H1 (cell line): ENCODE measurements around the gene MEI1. TPM values are rescaled to one million over a fixed set of nuclear protein-coding genes. Genes with fewer than 3 reads are reported as not detected.

Source experiments
- CTCF ChIA-PET: fragments of 300-600 bp; sonication (Branson Sonifier 250); formaldehyde crosslinking; loops from one replicate; lab custom pipeline; 2021; ENCODE audit not compliant: partially characterized antibody; lab: Charles Lee
- POLR2A ChIA-PET: fragments of 300-600 bp; sonication (Branson Sonifier 250); formaldehyde crosslinking; loops from one replicate; lab custom pipeline; 2021; ENCODE audit warnings: inconsistent platforms; ENCODE audit not compliant: partially characterized antibody; lab: Charles Lee
- DNase-seq, 2 experiments: peaks; one replicate each; pipeline versions ENCODE4 v3.0.0 to v3.0.0-alpha.2; 2010 to 2022; ENCODE audit warnings: low spot score in 2 of 2, low read depth in 1 of 2, mixed read lengths in 1 of 2
- FAIRE-seq: peaks from 2 replicates; lab custom pipeline; 2011; peaks lifted over from hg19 to GRCh38; lab: Jason Lieb, UNC
- H2AFZ ChIP-seq: 2 replicates; pipeline ENCODE4 v1.8.1; 2012; ENCODE audit warnings: low read length, inconsistent platforms
- H2AK5ac ChIP-seq: 2 replicates; pipeline ENCODE4 v1.6.1; 2013; ENCODE audit warnings: low read depth, low read length
- H2BK120ac ChIP-seq: replicated peaks from 2 replicates; pipeline ENCODE3; 2013; ENCODE audit warnings: low read depth, low read length, inconsistent platforms
- H2BK12ac ChIP-seq: 2 replicates; pipeline ENCODE4 v1.6.1; 2013; ENCODE audit warnings: low read depth, low read length
- H2BK15ac ChIP-seq: 2 replicates; pipeline ENCODE4 v1.6.1; 2013; ENCODE audit warnings: low read length
- H2BK20ac ChIP-seq: 2 replicates; pipeline ENCODE4 v1.6.1; 2013; ENCODE audit warnings: low read length
- H2BK5ac ChIP-seq: 2 replicates; pipeline ENCODE4 v1.6.1; 2013; ENCODE audit warnings: low read depth, low read length
- H3K14ac ChIP-seq: 2 replicates; pipeline ENCODE4 v1.6.1; 2013; ENCODE audit warnings: inconsistent platforms; ENCODE audit not compliant: insufficient read length
- H3K18ac ChIP-seq: 2 replicates; pipeline ENCODE4 v1.6.1; 2013; ENCODE audit warnings: low read length; ENCODE audit errors: extremely low read depth
- H3K23ac ChIP-seq: 2 replicates; pipeline ENCODE4 v1.6.1; 2013; ENCODE audit warnings: inconsistent platforms; ENCODE audit not compliant: insufficient read length
- H3K23me2 ChIP-seq: 2 replicates; pipeline ENCODE4 v1.6.1; 2013; ENCODE audit warnings: low read depth, low read length
- H3K27ac ChIP-seq: 2 replicates; pipeline ENCODE4 v1.6.1; 2011; ENCODE audit warnings: low read depth, low read length, inconsistent platforms
- H3K27me3 ChIP-seq, 4 experiments: replicated peaks in 1 of 4; 1 replicate in 1 of 4; 2 replicates in 3 of 4; pipeline versions ENCODE4 v1.6.1 to v1.8.1; 2011 to 2013; ENCODE audit warnings: low read length in 3 of 4, mild to moderate bottlenecking in 3 of 4, inconsistent platforms in 2 of 4, mixed read lengths in 2 of 4, moderate library complexity in 1 of 4; ENCODE audit not compliant: control insufficient read depth in 3 of 4, insufficient read depth in 3 of 4; ENCODE audit errors: extremely low read depth in 1 of 4
- H3K36me3 ChIP-seq, 4 experiments: 2 replicates each; pipeline versions ENCODE4 v1.6.1 to v1.8.1; 2011 to 2013; ENCODE audit warnings: mild to moderate bottlenecking in 4 of 4, low read length in 3 of 4, moderate library complexity in 2 of 4, control low read depth in 1 of 4, inconsistent platforms in 1 of 4; ENCODE audit not compliant: insufficient read depth in 4 of 4, control insufficient read depth in 2 of 4
- H3K4ac ChIP-seq: replicated peaks from 2 replicates; pipeline ENCODE3; 2013; ENCODE audit warnings: low read length, low read depth, mixed read lengths, inconsistent platforms; ENCODE audit not compliant: insufficient read length
- H3K4me1 ChIP-seq, 4 experiments: replicated peaks in 1 of 4; 1 replicate in 1 of 4; 2 replicates in 3 of 4; pipeline versions ENCODE4 v1.6.1 to v1.8.1; 2011 to 2013; ENCODE audit warnings: low read length in 3 of 4, inconsistent platforms in 2 of 4, mixed read lengths in 1 of 4; ENCODE audit not compliant: insufficient read depth in 4 of 4, control insufficient read depth in 3 of 4
- H3K4me2 ChIP-seq, 2 experiments: 2 replicates each; pipeline versions ENCODE4 v1.6.1 to v1.8.1; 2011 to 2013; ENCODE audit warnings: low read depth in 2 of 2, low read length in 2 of 2, control low read depth in 1 of 2, inconsistent platforms in 1 of 2, mild to moderate bottlenecking in 1 of 2; ENCODE audit not compliant: insufficient read depth in 1 of 2
- H3K4me3 ChIP-seq, 4 experiments: fragments of 200-600, 300-600 bp in 1 of 4; sonication (generic), shearing (Covaris generic), sonication (Bioruptor Twin) in 1 of 4; 2 replicates each; pipeline versions ENCODE4 v1.5.1 to v1.8.1; 2011 to 2016; ENCODE audit warnings: low read length in 4 of 4, low read depth in 3 of 4, control low read depth in 2 of 4, inconsistent platforms in 2 of 4, mild to moderate bottlenecking in 2 of 4, mixed read lengths in 1 of 4, moderate library complexity in 1 of 4; ENCODE audit not compliant: insufficient read depth in 2 of 4; ENCODE audit errors: extremely low read depth in 1 of 4
- H3K56ac ChIP-seq: replicated peaks from 2 replicates; pipeline ENCODE3; 2013; ENCODE audit warnings: low read depth, mild to moderate bottlenecking, mixed read lengths, low read length, inconsistent platforms; ENCODE audit not compliant: insufficient read length
- H3K79me1 ChIP-seq: 2 replicates; pipeline ENCODE4 v1.6.1; 2013; ENCODE audit warnings: low read depth, low read length, control low read depth
- H3K79me2 ChIP-seq, 2 experiments: 2 replicates each; pipeline versions ENCODE4 v1.6.1 to v1.8.1; 2012 to 2013; ENCODE audit warnings: low read length in 2 of 2, mild to moderate bottlenecking in 2 of 2, inconsistent platforms in 1 of 2; ENCODE audit not compliant: insufficient read depth in 2 of 2, control insufficient read depth in 1 of 2
- H3K9ac ChIP-seq, 4 experiments: replicated peaks in 1 of 4; 1 replicate in 1 of 4; 2 replicates in 3 of 4; pipeline versions ENCODE4 v1.6.1 to v1.8.1; 2011 to 2013; ENCODE audit warnings: low read depth in 3 of 4, low read length in 3 of 4, control low read depth in 2 of 4, mild to moderate bottlenecking in 2 of 4, moderate library complexity in 2 of 4, inconsistent platforms in 1 of 4; ENCODE audit errors: extremely low read depth in 1 of 4
- H3K9me3 ChIP-seq, 2 experiments: 2 replicates each; pipeline versions ENCODE4 v1.6.1 to v1.8.1; 2012 to 2013; ENCODE audit warnings: mild to moderate bottlenecking in 2 of 2, moderate library complexity in 2 of 2, control low read depth in 1 of 2, inconsistent platforms in 1 of 2, low read depth in 1 of 2, low read length in 1 of 2, mixed read lengths in 1 of 2; ENCODE audit not compliant: insufficient read depth in 2 of 2
- H4K20me1 ChIP-seq, 2 experiments: replicated peaks in 1 of 2; 2 replicates each; pipeline versions ENCODE3 to v1.8.1; 2011 to 2013; ENCODE audit warnings: inconsistent platforms in 2 of 2, low read length in 2 of 2, mild to moderate bottlenecking in 1 of 2; ENCODE audit not compliant: insufficient read depth in 2 of 2, control insufficient read depth in 1 of 2
- H4K5ac ChIP-seq: 2 replicates; pipeline ENCODE4 v1.6.1; 2013; ENCODE audit warnings: low read length, low read depth, mixed read lengths, inconsistent platforms; ENCODE audit not compliant: insufficient read length
- H4K8ac ChIP-seq: 2 replicates; pipeline ENCODE4 v1.8.0; 2013; ENCODE audit warnings: mild to moderate bottlenecking, moderate library complexity, low read length, inconsistent platforms; ENCODE audit not compliant: insufficient read depth; ENCODE audit errors: extremely low read depth
- H4K91ac ChIP-seq: replicated peaks from 2 replicates; pipeline ENCODE3; 2013; ENCODE audit warnings: low read length, mixed read lengths, inconsistent platforms; ENCODE audit not compliant: insufficient read length
- BACH1 ChIP-seq: IDR thresholded peaks from 2 replicates; pipeline ENCODE4 v1.6.1; 2012; ENCODE audit warnings: low read length, improper control_type of control experiment
- BCL11A ChIP-seq, 2 experiments: IDR thresholded peaks; one replicate each; pipeline ENCODE4 v1.6.1; 2011; ENCODE audit warnings: low read depth in 2 of 2, low read length in 2 of 2, mild to moderate bottlenecking in 2 of 2
- CHD1 ChIP-seq: IDR thresholded peaks from 2 replicates; pipeline ENCODE4 v1.6.1; 2012; ENCODE audit warnings: low read depth, low read length, improper control_type of control experiment
- EP300 ChIP-seq, 2 experiments: IDR thresholded peaks; 1 replicate in 1 of 2; 2 replicates in 1 of 2; pipeline ENCODE4 v1.6.1; 2011 to 2012; ENCODE audit warnings: low read depth in 2 of 2, low read length in 2 of 2, mild to moderate bottlenecking in 2 of 2, borderline replicate concordance in 1 of 2, inconsistent platforms in 1 of 2, moderate library complexity in 1 of 2
- GABPA ChIP-seq: IDR thresholded peaks from 2 replicates; pipeline ENCODE4 v1.6.1; 2011; ENCODE audit warnings: mild to moderate bottlenecking, low read length, moderate library complexity, borderline replicate concordance; ENCODE audit not compliant: insufficient read depth
- KDM1A ChIP-seq: fragments of 200-600, 300-600 bp; sonication (generic); IDR thresholded peaks from 2 replicates; pipeline ENCODE4 v1.7.1; 2016; ENCODE audit warnings: mild to moderate bottlenecking, low read length, borderline replicate concordance
- SP2 ChIP-seq: IDR thresholded peaks from 2 replicates; pipeline ENCODE4 v1.6.1; 2012; ENCODE audit warnings: mild to moderate bottlenecking, low read length, inconsistent platforms
- TCF12 ChIP-seq: IDR thresholded peaks from 2 replicates; pipeline ENCODE4 v1.6.1; 2011; ENCODE audit warnings: low read depth, mild to moderate bottlenecking, low read length
- WGBS, 2 experiments: shearing (Covaris generic) in 1 of 2; methylation state at CpG; one replicate each; pipeline versions ENCODE4 v1.1.6 to v1.1.7; 2013 to 2015; ENCODE audit warnings: low lambda C conversion rate in 2 of 2, mixed read lengths in 2 of 2, inconsistent platforms in 1 of 2, low coverage in 1 of 2, missing lambda C conversion rate in 1 of 2; ENCODE audit not compliant: insufficient replicate concordance in 2 of 2, insufficient coverage in 1 of 2, insufficient read length in 1 of 2; ENCODE audit errors: extremely low coverage in 1 of 2, missing lambda C conversion rate in 1 of 2; 5-methylcytosine and 5-hydroxymethylcytosine counted together
- polyA plus RNA-seq, 7 experiments: library from polyadenylated mRNA; depleted of rRNA in 3 of 7; stranded (reverse) in 5 of 7; unstranded in 2 of 7; fragments of >200 nt in 5 of 7; fragments of 200-250 nt in 2 of 7; gene quantifications; 1 replicate in 5 of 7; 2 replicates in 1 of 7; 4 replicates in 1 of 7; pipeline versions ENCODE4 v1.2.1 to v1.2.3, GENCODE V29; 2011 to 2013; ENCODE audit warnings: missing spikeins in 2 of 7, mixed read lengths in 2 of 7
- total RNA-seq: library from RNA; stranded (reverse); fragmentation: NEBNext Ultra II Directional; extraction: Animal tissue kit (Norgen Biotek cat#: 25700); gene quantifications from 2 replicates; pipeline ENCODE4 v1.2.1, GENCODE V29; 2021

The MEI1 gene
- total and polyA plus RNA-seq, 2 of the 8 experiments (the other 6 are each of a cell fraction or from before 2014, with no cell fraction given): 0.27 to 0.54 TPM

DNA sequence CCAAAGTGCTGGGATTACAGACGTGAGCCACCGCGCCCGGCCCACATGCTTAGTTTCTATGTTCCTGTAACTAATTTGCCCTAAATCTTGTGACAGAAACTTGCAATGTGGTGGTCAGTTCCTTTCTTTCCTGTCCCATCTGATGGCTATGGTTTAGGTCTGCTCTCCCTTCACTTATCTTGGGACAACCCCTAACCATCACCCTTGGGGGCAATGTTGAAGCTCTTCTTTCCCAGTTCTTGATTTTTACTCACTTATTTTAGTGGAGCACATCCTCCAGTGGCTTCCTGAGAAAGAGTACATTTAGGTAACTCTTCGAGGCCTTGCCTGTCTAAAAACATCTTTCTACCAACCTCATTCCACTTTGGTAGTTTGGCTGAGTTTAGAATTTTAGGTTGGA is 140.9 kb downstream of the MEI1 start:
- H4K20me1 ChIP-seq: peaks cover 11 to 32% of the 10 kb centered on the region in 2 experiments
- peaks cover 0 to 21% (median 8%) of the 10 kb centered on the region in 4 experiments; a peak in 6 of 7 replicates for H3K4me1 ChIP-seq
- H4K8ac ChIP-seq: no peak overlapping the region
- no peak overlapping the region for H3K18ac ChIP-seq
- no peak overlapping the region for H4K91ac ChIP-seq
- H3K14ac ChIP-seq: no peak overlapping the region
- no peak overlapping the region for H2BK5ac ChIP-seq
- ChIA-PET CTCF (interaction anchor here (1.0 to 2.1 kb wide), 4 partner anchors 13 to 143 kb away, joined by 3 to 7 read pairs (median 4); no protein-coding TSS in a partner anchor), POLR2A (interaction anchor here (1.3 to 8.7 kb wide), 4 partner anchors 8 to 88 kb away, joined by 3 to 85 read pairs (median 4); partner anchors contain the start of genes CCDC134 and SREBF2)
- no peak overlapping the region for H3K56ac ChIP-seq
- 80% methylated on average over 5 of the region's 5 CpGs; no CpG with 5 or more reads in 1 of the 2 experiments for WGBS, 2 experiments
- no peak overlapping the region for H3K9ac ChIP-seq
- no peak overlapping the region for H3K4me3 ChIP-seq
- H3K9me3 ChIP-seq: no peaks in the 10 kb centered on the region
- H3K23me2 ChIP-seq: no peaks in the 10 kb centered on the region
- no peaks in the 10 kb centered on the region for H3K27me3 ChIP-seq
- H3K36me3 ChIP-seq: peaks cover 5 to 53% (median 27%) of the 10 kb centered on the region in 4 experiments
- H3K79me1 ChIP-seq: peaks cover 25% of the 10 kb centered on the region
- no peak overlapping the region for H4K5ac ChIP-seq
- no peak overlapping the region for H3K27ac ChIP-seq
- FAIRE-seq (no peak), DNase-seq (no peak)
- H3K4ac ChIP-seq: no peak overlapping the region
- H3K23ac ChIP-seq: no peak overlapping the region
- no peak overlapping the region for H2BK20ac ChIP-seq
- no peak overlapping the region for H2AK5ac ChIP-seq
- H2AFZ ChIP-seq: no peak overlapping the region
- TF ChIP-seq SP2 (no peak), EP300 (IDR thresholded peaks at IDR 0.05; ENCODE audit: borderline replicate concordance in 1 of 2, low read depth in 2 of 2, low read length in 2 of 2) (no peak), KDM1A (no peak), CHD1 (no peak), GABPA (no peak), BACH1 (no peak), BCL11A (IDR thresholded peaks at IDR 0.05; ENCODE audit: low read depth in 2 of 2, low read length in 2 of 2) (no peak), TCF12 (no peak)
- H2BK15ac ChIP-seq: no peak overlapping the region
- no peak overlapping the region for H2BK120ac ChIP-seq
- H3K79me2 ChIP-seq: peaks cover 64 to 95% of the 10 kb centered on the region in 2 experiments
- H3K4me2 ChIP-seq: no peak overlapping the region
- no peak overlapping the region for H2BK12ac ChIP-seq
